ELR (cell line): ENCODE data around the gene PUS10.
"Not testable (repeated sequence)": the region's sequence is repeated elsewhere in the genome, so short reads cannot be mapped to it uniquely, and the experiment has no call there.

Experiments
- DNase-seq: peaks from one replicate; pipeline ENCODE4 v3.0.0-alpha.2; 2015; ENCODE audit warnings: low read depth

Gene PUS10

GRCh38 chr2:61012303-61012702 is 5.8 kb downstream of the PUS10 start:
- peak; percentile 66 for DNase-seq

GRCh38 chr2:61011678-61012077 is 6.4 kb downstream of the PUS10 start:
- no peak for DNase-seq

DNA sequence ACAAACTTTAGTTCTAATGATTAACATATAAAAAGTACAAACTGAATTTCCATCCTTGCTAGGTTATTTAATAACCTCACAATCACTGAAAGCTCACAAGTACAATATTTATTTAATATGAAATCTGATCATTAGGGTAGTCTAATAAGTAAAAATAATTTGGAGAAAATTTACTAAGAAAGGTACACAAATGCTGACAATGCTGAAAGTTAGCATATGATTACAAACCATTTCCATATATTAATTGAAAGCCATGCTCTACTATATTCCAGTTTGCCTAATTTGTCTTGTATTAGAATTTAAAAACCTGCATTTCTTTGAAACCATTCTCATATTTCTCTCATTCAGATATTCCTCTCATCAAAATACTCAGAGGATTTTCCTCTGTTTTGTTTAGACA is 8.7 kb downstream of the PUS10 start:
- no peak for DNase-seq

DNA sequence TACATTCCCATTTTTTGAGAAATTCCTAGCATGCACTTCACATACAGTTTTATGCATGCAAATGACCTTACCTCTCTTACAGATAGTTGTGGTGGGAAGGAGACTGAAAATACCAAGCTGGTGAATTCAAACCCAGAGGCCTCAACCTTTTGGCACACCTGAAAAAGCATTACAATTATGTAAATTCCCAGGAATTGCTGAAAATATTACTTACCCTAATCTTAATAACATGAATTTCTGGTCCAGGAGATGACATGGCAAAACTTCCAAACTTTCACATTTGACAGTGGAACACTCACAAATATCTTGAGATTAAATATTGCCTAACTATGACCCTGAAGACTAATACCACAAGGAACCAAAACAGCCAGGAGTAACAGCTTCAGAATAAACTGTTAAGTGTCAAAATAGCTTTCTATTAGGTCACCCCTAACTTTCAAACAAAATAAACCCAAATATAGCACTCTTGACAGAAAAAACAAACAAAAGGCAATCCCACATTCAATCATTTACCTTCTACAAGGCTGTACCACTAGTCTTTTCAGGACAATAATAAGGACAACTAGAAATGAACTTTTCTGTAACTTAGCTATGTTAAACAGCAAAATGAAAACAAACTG is 11.5 kb downstream of the PUS10 start:
- DNase-seq, result no peak

- DNase-seq, result no peak
These were observed 12.3 kb downstream of the PUS10 start for GRCh38 chr2:61005736-61006135.

DNA sequence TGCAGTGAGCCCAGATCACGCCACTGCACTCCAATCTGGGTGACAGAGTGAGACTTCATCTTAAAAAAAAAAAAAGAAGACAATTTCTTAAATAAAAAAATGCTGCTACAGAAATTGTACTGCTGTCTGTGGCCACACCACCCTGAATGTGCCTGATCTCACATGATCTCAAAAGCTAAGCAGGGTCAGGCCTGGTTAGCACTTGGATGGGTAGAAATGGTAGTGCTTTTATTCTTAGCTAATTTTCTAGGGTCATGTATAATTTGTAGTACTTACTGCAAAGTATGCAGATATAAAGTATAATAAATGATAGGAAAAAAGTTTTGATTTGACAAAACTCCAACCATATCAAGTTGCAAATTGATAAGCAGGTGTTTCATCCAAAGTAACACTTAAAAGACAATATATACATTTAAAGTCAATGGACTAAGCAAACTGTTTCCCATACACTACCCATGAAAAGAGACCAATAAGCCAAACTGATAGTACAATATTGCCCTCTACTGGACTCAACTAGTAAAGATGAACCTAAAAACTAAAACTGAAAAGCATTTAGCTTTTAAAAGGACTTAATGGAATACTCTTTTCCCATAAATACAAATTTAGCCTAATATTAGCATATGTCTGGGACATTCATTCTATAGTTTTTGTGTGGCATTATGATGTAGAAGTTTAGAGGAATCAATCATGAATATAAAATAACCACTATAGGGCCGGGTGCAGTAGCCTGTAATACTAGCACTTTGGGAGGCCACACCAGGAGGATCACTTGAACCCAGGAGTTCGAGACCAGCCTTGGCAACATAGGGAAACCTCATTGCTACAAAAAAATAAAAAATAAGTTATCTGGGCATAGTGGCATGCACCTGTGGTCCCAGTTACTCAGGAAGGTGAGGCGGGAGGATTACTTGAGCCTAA is 19.2 kb downstream of the PUS10 start:
- peak; percentile 62 for DNase-seq

DNA sequence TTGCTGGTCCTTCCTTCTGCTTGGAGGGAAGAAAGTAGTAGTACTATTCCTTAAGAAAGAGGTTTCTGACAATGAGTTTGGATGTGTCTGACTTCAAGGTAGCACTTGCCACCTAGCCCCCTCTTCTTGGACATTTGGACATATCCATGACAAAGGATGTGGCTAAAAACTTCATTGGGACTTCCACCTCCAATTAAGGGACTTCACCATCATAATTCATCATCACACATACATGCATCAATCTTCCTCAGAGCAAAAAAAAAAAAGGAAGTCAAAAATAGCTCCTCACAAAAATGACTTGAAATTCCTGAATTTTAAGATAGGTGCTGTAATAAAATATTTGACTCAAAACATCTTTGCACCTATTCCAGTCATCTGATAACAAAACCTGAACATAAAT is 23.9 kb downstream of the PUS10 start:
- DNase-seq, result no peak

- DNase-seq, result no peak
These were observed 25.1 kb downstream of the PUS10 start for GRCh38 chr2:60992985-60993392.

DNA sequence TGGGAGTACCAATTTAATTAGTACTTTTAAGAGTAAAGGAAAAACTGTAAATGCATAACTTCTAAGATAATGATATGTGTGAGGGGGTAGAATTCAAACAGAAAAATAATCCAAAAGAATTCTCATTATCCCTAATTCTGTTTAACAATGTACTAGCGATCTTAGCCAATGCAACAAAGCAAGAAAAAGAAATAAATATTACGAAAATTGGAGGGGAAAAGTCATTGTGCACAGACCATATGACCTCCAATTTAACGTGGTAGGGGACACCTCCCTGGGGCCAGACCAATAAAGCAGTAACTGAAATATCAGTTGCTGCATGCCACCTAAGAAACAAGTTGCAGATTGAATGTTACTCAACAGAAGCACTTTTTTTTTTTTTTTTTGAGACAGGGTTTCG is 26.4 kb downstream of the PUS10 start:
- no peak for DNase-seq

DNA sequence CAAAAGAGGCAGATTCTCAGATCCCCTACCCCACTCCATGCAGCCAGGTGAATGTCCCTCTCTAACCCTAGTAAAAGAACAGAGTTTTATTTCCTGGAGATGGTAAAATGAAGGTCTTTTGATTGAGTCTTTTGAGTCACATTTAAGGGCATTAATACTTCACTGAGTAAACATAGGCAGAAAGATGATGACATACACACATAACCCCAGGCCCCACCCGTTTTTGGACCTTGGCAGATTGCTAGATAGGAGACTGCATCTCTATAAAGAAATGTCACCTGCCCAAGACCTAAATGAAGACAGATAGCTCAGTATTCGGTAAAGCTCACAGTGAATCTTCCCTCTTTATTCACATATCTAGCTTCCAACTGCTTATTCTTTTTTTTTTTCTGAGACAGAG is 28.8 kb downstream of the PUS10 start:
- no peak for DNase-seq

DNA sequence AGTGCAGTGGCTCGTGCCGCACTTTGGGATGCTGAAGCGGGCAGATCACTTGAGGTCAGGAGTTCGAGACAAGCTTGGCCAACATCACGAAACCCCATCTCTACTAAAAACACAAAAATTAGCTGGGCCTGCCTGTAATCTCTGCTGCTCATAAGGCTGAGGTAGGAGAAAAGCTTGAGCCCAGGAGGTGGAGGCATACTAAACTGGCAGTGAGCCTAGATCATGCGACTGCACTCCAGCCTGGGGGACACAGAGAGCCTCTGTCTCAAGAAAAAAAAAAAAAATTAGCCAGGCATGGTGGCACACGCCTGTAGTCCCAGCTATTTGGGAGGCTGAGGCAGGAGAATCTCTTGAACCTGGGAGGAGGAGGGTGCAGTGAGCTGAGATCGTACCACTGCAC is 30.4 kb downstream of the PUS10 start:
- DNase-seq, result not testable (repeated sequence)

DNA sequence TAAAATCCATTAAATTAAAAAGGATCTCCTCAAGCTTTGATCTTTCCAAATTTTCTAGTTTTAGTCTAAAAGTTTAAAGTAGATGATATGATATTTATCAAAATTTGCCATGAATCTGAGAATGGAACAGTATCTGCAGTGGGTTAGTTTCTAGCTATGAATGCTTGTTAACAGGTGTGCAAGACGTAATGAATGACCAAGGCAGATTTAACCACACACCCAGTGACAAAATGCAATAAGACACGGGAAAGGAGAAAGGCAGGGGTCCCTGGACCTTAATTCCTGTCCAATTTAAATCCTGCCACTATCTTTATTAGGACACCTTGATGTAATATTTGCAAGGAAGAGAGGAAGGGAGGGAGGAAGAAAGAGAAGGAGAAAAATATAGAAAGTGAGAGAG is 31.0 kb downstream of the PUS10 start:
- no peak for DNase-seq

DNA sequence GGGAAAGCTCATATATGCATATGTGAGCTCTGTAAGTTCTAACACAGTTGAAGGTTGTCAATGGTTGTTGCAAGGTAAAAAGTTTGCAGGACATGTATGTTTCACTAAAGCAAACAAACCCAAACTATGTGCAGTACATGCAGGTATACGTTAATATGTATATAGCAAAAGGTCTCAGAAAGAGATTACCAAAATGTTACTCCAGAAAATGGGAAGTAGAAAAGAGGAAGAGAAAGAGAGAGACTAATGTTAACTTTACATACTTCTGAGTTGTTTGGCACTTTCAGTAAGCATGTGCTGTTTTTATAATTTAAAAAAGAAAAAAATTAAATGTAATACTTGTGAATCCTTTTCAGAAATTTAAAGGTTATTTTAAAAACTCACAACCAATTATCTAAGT is 33.3 kb downstream of the PUS10 start:
- DNase-seq, result no peak

- DNase-seq, result not testable (repeated sequence)
These were observed 36.0 kb downstream of the PUS10 start for GRCh38 chr2:60982066-60982465.

DNA sequence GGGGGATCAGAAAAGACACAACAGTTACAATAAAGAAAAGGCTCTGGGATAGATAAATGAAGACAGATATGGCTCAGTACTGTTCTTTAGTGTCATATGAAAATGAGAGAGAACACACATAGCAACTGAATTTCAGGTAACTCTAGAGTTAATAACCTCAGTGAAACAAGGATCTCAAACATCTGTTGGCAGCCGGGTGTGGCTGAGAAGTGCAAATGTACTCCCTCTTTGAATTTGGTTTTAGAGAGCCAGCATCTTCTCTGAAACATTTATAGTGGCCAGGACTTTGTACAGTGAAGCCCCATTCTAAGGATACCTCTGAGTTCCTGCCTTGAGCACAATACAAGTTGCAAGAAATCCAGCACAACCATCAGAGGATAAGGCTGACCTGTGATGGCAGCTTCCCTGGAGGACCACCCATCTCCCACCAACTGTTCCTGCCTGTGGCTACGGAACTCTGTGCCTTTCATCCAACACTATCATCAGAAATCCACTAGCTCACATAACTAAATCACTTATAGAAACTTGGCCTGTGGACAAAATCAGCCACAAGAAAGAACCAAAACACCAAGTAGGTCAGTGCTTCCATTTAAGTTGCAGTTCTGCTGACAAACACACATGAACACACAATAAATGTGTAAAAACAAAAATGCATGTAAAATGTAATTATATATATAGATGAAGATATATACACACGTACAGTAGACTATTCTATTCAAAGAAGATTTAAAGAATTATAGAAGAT is 37.8 kb downstream of the PUS10 start:
- DNase-seq, result no peak

DNA sequence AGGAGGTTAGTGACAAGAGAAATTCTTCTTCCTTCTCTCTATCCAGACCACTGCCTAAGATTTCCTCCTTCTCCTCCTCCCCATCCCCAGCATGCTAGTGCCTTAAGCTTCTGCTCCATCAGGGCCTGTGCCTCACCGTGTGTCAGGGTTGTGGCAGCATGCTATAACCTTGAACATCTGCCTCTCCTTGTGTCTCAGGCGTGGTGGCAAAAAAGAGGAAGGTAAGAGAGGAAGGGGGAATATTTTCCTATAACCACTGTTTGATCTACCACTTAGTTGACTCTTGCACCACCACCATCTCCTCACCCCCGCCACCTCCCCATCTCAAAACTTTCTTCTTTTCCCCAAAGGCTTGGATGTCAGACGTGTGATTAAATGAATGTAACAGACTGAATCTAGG is 38.8 kb downstream of the PUS10 start:
- DNase-seq, result no peak

DNA sequence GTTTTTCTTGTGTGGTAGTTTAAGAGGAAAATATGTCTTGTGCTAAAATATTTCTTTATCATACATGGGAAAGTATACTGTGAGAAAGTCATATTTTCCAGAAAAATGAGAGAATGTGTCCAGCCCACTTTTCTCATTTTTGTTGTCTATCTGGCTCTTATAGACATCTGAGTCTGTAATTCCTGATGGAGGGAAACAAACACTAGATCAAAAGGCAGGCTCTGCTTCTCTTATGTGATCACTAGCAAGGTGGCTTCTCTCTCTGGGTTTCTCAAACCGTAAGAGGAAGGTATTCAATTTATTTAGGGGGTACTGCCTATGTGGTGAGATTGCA is 40.5 kb downstream of the PUS10 start:
- DNase-seq, result no peak

GRCh38 chr2:60976875-60977561 is 41.0 kb downstream of the PUS10 start:
- DNase-seq, result no peak

DNA sequence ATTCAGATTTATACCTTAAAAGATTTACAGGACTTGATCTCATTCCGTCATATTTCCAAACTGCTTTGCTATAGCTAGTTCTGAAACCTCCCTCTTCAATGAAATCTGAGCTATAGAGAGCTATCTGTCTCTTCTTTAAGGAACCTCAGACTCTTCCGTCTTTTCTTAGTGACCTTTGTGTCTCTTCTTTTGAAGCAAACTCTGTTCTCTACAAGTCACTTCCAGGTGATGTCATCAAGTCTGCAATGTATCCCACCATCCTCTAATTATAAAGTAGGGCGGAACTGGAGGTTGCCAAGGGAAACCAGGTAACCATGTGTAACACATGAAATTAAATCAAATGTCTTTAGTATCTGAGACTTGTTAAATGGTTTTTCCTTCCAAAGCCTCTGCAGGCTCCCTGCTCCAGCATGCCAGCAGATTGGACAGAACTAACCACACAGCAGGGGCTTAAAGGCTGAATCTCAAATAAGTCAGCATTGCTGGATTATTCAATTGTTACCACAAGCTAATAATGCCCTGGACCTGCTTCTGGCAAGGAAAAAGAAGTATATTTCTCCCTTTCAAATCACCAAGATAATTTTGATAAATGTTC is 41.7 kb downstream of the PUS10 start:
- no peak for DNase-seq

- DNase-seq, result no peak
These were observed 43.4 kb downstream of the PUS10 start for GRCh38 chr2:60974652-60975051.

DNA sequence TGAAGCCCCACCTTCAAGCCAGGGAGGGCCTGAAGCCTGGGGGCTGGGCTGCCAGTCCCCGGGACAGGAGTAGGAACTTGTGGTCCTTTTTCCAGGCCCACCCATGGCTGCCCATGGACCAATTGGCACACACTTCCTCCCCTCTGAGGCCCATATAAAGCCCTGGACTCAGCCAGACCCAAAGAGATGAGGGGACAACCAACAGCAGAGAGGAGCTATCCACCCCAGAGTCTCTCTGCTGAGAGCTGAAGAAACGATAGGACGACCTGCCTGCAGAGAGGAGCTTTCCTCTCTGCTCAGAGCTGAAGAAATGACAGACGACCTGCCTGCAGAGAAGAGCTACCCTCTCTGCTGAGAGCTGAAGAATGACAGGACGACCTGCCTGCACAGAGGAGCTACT is 44.4 kb downstream of the PUS10 start:
- no peak for DNase-seq
